SW 1271 (cell line): ENCODE results near the gene LSM7.

Source experiments
- DNase-seq, 2 experiments: peaks; one replicate each; lab custom pipeline; 2025; lab: John Stamatoyannopoulos, UW

Gene LSM7

DNA sequence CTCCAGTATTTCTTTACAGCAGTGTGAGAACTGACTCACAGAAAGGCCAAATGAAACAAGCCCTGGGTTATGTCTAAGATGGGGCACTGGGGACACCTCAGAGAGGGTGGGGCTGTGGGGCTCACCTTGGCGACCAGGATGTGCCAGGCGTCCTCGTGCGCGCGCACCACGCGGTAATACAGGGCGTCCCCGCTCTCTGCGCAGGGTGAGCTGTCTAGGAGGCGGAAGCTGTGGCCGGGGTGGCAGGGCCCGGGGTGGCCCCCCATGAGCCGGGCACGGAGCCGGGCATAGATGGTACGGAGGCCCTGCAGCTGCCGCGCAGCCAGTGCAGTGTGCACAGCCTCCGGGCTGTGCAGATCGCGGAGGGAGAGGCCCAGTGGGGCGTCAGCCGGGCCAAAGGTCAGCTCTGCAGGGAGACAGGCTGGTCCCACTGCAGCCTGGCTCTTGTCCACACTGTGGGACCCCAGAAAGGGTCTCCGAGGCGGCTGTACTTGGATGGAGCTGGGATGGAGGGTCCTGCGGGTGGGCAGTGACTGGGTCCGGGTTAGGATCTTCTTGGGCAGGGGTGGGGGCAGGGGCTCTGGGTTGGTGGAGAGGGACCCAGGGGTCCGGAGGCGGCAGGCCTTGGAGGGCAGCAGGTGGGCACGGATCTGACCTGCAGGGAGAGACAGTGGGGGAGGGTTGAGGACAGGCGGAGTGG, 49.8 kb downstream of the LSM7 start:
- no peak for DNase-seq

DNA sequence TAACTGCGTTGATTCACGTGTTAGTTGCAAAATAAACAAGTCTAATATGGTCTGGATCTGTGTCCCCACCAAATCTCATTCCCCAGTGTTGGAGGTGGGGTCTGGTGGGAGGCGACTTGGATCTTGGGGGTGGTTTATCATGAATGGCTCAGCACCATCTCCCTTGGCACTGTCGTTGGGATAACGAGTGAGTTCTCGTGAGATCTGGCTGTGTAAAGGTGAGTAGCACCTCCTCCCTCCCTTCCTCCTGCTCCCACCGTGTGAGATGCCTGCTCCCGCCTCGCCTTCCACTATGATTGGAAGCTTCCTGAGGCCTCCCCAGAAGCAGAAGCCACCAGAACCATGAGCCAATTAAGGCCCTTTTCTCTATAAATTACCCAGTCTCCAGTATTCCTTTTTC, 51.2 kb downstream of the LSM7 start:
- no peak for DNase-seq

DNA sequence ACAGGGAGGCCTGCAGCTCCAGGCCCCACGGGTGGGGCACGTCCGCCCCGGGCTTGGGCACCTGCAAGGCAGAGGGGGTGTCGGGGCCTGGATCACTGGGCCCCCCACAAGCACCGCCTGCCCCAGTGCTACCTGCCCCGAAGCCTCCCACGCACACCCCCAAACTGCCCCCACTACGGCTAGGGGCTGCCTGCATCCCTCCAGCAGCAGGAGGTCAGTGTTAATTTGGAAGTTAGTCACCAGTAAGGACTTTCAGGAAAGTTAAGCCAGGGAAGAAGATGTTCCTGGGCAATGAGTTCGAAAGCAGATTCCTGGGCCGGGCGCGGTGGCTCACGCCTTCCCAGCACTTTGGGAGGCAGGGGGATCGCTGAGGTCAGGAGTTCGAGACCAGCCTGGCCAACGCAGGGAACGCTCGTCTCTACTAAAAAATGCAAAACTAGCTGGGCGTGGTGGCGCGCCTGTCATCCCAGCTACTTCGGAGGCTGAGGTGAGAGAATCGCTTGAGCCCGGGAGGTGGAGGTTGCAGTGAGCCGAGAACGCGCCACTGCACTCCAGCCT, 51.9 kb downstream of the LSM7 start:
- no peak for DNase-seq

DNA sequence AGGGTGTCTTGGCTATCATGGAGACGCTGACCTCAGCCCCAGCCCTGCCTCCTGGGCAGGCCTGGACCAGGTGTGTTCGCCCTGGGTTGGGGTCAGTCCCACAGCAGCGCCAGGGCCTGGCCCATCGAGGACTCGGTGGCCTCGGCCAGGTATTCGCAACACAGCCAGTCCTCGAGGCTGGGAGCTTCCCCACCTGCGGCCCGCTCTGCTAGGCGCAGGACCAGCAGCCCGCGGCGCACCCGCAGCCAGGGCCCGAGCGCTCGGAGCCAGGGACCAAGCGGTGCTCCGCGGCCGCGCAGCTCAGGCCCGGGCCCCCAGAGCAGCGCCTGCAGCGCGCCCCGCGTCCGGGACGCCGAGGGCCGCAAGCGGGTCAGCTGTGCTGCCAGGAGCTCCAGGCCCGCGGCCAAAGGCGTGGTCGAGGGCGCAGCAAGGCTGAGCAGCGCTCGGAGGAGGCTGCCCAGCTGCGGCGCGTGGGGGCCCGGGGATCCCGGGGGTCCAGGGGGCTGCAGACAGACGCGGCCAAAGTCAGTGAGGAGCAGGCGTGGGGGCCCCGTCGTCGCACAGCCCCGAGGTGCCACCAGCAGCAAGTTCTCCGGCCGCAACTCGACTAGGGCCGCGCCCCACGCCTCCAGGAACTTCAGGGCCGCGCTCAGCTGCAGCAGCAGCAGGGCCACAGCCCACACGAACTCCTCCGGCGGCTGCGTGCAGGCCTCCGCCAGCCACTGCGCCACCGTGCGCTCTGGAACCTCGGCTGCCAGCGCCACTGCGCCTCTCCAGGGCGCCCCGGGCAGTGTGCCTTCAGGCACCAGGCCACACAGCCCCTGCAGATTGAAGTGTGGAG, 52.6 kb downstream of the LSM7 start:
- DNase-seq, result no peak

DNA sequence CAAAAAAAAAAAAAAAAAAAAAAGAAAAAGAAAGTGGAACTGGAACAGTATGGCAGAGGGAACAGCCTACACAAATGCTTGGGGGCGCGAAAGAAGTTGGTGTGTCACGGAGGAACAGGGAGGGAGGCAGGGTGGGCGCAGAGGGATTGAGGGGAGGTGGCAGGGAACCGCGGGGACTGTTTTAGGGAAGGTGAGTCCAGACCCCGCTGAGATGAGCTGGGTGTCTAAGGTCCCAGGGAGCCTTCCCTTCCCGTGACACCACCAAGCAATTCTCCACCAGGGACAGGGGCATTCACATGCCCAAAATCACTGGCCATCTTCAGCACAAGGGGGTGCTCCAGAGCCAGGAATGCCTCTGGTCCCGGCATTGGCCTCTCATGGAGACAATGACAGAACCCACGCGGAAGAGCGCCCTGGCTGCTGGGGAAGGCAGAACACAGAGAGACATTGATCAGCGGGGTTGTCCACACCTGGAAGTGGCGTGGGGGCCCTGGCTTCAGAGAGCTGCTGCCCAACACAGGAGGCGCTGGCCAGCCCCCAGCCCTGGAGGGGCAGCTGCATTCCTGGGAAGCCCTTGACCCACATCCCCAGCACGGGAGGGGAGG, 53.4 kb downstream of the LSM7 start:
- peak in 1 of 2 experiments; percentile 27 for DNase-seq

DNA sequence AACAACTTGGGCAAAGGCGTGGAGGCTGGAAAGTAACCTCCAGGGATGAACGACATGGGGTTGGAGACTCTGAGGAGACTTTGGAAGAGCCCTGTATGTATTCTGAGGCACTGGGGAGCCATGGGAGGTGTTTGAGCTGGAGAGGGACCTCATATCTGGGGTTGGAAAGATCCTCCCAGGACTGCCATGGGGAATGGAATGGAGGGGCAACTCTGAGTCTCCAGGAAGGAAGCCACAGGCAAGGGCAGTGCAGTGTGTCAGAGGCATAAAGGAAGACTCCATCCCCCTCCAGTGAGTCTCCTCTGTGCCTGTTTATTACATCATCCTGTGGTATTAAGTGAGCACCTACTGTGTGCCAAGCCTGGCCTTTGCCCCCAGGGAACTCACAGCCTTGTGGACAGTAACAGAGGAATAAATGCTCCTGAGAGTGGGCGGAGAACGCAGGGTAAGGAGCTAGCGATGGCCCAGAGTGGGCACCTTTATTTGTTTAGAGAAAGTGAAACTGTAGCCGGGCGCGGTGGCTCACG, 54.1 kb downstream of the LSM7 start:
- DNase-seq, result no peak

DNA sequence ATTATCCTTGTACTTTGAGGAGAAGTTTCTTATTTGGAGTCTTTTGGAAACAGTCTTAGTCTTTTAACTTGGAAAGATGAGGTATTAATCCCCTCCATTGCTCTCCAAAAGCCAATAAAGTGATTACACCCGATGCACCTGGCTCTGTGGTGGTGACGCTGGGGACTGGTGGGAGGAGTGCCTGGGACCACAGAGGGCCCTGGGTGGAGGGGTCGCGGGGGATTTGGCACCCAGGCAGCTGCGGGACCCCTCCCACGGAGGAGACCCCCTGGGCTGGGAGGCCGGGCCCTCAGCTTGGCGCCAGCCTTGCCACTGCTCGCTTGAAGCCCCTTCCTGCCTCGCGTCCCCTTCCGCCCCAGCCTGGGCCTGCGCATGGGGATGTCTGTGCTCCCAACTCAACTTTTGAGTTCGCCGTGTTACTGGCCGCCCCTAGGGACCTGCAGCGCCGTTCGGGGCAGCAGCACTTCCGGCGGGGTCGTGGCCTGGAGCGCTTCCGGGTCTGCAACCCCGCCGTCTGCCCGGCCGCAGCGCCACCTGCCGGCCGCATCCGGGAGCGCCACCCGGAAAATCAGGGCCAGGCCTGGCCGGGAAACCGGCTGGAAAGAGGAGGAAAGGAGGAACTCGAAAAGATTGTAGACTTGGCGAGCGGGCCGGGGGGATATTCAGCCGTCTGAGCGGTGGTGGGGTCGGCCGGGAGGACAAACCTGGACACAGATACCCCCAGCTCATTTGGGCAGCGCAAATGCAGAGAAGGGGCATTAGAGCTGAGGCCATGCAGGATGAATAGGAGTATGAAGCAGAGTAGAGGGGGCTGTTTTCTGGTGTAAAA, 54.8 kb downstream of the LSM7 start:
- DNase-seq, result peak in 1 of 2 experiments; percentile 43
